ENCODE measurements around the gene DCST2.

The DCST2 gene

GRCh38 chr1:155068599-155068998 lies 35.0 kb upstream of the DCST2 start:
- no peak for DNase-seq (ENCODE audit: low read depth)
- H3K4me3 ChIP-seq (ENCODE audit: low read length): no peak overlapping the region
- no peak for TF ChIP-seq CTCF (conservative IDR thresholded peaks at IDR 0.05; ENCODE audit: low read depth, low read length)

GRCh38 chr1:155066777-155067176 lies 33.2 kb upstream of the DCST2 start:
- no peak for TF ChIP-seq CTCF (conservative IDR thresholded peaks at IDR 0.05; ENCODE audit: low read depth, low read length)
- H3K4me3 ChIP-seq (ENCODE audit: low read length): no peak overlapping the region
- DNase-seq (ENCODE audit: low read depth): no peak

GRCh38 chr1:155064832-155065429 lies 31.4 kb upstream of the DCST2 start:
- no peak overlapping the region for H3K4me3 ChIP-seq (ENCODE audit: low read length)
- DNase-seq (ENCODE audit: low read depth): no peak
- no peak for TF ChIP-seq CTCF (conservative IDR thresholded peaks at IDR 0.05; ENCODE audit: low read depth, low read length)

- DNase-seq (ENCODE audit: low read depth): no peak
- TF ChIP-seq CTCF (conservative IDR thresholded peaks at IDR 0.05; ENCODE audit: low read depth, low read length): no peak
- H3K4me3 ChIP-seq (ENCODE audit: low read length): peak overlapping the region; percentile 85
Measured at GRCh38 chr1:155064111-155064831, 30.7 kb upstream of the DCST2 start.

- DNase-seq (ENCODE audit: low read depth): peak; percentile 61
- peak within 1 kb of the TSS; percentile 85 for H3K4me3 ChIP-seq (ENCODE audit: low read length)
- no peak for TF ChIP-seq CTCF (conservative IDR thresholded peaks at IDR 0.05; ENCODE audit: low read depth, low read length)
Measured at GRCh38 chr1:155063550-155064110, 30.0 kb upstream of the DCST2 start, which contains the start of gene EFNA4. TSS of gene EFNA4 (plus strand) at chr1:155063740. CDS start at chr1:155063824, 84 bp downstream.

GRCh38 chr1:155062702-155063411 lies 29.3 kb upstream of the DCST2 start:
- H3K4me3 ChIP-seq (ENCODE audit: low read length): peak overlapping the region; percentile 85
- DNase-seq (ENCODE audit: low read depth): no peak
- peak; percentile 86 for TF ChIP-seq CTCF (conservative IDR thresholded peaks at IDR 0.05; ENCODE audit: low read depth, low read length)

Data from retinal pigment epithelial cell (primary cell).